NOMO-1 treated with DMSO at 0.1 percent for 48 hours (cell line): ENCODE measurements around the gene NUAK2.

ENCODE experiments used
- DNase-seq: peaks from one replicate; lab custom pipeline; 2025; ENCODE audit not compliant: unreplicated experiment; lab: John Stamatoyannopoulos, UW

NUAK2 gene

DNA sequence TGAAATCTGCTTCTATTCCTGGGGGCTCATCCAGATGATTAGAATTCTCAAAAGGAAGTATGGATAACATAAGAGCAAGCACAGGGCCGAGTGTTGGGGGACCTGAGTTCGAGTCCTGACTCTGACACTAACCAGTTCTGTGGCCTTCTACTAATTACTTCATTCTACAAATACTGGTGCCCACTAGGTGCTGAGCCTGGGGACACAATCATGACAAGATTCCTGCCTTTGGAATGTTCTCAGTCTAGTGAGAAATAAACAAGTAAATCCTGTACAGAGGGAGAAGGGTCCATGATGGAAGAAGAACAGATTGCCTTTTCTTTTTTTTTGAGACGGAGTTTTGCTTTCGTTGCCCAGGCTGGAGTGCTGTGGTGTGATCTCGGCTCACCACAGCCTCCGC lies 2.2 kb upstream of the NUAK2 start:
- no peak for DNase-seq

DNA sequence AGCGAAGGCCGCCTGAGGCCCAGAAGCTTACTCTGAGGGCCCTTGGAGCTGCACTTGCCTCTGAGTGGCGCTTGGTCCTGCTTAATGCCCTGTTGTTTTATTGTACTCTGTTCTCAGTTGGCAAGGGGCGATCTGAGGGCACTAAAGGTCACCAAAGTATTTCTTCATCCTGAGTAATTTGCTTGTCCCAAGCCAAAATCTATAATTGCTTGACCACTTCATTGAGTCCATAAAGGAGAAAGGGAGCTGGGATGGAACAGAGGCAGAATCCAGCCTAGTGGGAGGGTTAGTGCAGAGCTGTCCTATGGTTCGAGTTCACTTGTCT lies 376 bp upstream of the NUAK2 start:
- no peak for DNase-seq

DNA sequence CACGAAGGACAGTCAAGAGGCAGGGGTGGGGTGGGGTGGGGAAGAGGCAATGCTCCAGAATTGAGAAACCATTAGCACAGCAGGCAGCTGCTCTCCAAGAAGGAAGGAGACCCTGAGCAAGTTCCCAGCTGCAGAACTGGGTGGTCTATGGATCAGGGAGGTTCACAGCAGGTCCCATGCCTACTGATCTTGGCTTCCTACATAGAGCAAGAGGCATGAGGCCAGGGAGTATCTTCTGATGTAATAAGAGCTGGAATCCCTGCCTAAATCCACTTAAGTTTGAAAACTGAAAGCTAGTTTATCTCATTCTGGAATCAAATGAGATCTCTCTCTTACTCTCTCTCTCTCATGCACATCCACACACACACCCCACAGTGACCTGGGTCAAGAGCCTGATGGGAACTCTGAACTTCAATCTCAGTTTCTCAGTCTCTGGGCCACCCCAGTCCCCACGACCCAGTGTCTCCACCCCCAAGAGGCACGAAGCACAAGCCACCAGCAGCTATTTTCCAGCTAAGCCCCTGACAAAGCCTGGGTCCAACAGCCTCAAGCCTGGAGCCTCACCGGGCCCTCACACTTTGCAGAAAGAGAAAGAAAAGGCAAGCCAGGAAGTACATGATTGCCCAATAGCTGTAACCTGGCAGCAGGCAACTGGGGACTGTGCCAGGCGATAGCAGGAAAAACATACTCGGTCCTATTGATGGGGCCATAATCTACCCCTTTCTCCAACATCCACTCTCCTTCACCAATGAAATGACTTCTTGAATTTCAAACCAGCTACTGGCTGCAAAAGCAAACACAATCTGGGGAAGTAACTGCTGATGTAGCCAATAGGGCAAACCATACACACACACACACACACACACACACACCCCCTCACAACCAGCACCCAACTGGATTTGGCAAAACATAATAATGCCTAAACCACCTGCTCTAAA lies 2.2 kb downstream of the NUAK2 start:
- DNase-seq: peak; percentile 68

DNA sequence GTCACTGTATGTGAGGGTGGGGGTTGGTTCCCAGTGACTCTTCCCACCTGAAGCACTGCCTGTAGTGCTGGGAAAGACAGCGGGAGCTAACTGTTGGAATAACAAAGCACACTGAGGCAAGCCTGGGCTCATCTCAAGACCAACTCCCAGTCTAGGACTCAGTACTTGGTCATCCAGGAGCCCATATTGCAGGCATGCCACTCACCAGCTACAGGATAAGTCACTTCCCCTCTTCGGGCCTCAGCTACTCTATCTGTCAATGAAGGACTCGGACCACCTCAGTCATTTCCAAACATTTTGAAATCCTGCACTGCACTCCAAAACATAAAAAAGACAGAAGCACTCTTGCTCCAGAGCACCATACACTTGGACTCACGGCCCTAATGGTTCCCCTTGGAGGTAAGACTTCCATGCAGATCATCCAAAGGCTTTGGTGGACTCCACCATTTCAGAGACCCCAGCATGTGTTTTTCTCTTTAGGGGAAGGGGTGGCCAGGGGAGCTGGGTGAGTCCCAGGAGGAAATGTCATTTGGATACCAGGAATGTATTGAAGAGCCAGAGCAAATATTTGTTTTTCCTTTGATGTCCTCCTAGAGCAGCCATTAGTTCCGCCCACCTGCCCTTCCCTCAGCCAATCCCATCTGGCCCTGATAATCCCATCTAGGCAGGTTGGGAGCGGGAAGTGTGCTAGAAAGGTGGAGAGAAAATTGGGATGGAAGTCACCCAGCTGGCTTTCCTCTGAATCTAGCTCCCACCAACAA lies 3.1 kb downstream of the NUAK2 start:
- DNase-seq: no peak

DNA sequence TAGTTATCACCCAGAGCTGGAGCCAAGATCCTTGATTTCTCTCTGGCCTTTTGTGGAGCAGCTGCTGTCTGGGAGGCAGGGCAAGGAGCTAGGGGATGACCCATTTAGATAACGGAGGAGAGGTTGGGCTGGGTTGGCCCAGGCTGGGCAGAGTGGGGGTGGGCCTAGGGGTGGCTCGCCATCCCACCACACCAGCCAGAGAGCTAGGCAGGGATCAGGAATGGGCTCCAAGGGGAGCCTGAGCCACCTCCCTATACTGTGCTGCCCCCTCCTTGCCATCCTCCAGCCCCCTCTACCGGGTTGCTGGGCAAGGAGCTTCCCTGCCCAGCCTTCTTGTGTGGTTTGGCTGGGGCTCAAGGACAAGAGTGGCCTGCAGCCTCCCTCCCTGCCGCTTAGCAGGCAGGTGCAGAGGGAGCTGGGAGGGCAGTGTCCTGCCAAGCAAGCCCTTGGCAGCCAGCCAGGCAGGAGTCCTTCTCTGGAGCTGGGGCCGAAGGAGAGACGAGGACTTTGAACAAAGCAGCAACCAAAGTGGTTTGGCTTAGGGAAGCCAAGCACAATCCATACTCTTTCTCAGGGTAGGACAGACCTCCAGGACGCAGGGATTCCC lies 4.1 kb downstream of the NUAK2 start:
- DNase-seq: no peak

DNA sequence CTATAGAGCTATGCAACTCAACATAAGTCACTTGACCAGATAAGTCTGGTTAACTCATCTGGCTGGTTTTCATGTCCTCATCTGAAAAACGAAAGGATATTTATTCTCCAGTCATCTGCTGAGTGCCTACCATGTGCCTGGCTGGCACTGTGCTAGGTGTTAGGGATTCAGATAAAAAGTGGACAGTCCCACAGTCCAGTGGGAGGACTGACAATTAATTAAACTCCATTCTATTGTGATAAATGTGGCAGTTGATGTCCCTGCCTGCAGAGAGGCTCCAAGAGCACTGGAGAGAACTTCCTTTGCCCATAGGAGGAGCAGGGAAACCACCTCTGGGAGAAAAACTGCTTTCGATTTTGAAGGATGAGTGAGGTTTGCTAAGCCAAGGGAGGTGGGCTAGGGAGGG lies 5.4 kb downstream of the NUAK2 start:
- no peak for DNase-seq

DNA sequence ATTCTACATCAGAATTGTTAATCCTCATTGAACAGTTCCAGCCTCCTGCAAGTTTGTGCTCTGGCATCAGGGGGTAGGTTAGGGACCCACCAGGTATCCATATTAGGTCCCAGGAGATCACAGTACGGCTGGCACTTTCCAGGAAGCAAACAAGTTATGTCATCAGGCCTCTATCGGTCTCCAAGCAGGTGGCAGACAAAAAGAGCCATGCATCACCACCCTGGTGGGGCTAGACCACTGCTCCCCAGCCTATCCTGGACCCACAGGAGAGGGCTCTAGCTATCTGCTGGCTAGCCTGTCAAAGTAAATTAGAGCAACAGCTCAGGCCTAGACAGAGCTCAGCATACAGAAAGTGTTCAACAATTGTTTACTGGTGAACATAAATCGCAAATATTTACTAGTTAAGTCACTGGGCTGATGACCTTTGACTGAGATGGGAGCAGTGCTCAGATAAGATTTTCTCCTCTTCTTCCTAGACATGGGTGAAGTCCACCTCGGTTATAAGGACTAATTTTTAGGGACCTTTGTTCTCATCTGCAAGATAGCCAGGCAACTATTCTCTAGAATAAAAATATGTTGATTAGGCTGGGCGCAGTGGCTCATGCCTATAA lies 6.4 kb downstream of the NUAK2 start:
- no peak for DNase-seq

DNA sequence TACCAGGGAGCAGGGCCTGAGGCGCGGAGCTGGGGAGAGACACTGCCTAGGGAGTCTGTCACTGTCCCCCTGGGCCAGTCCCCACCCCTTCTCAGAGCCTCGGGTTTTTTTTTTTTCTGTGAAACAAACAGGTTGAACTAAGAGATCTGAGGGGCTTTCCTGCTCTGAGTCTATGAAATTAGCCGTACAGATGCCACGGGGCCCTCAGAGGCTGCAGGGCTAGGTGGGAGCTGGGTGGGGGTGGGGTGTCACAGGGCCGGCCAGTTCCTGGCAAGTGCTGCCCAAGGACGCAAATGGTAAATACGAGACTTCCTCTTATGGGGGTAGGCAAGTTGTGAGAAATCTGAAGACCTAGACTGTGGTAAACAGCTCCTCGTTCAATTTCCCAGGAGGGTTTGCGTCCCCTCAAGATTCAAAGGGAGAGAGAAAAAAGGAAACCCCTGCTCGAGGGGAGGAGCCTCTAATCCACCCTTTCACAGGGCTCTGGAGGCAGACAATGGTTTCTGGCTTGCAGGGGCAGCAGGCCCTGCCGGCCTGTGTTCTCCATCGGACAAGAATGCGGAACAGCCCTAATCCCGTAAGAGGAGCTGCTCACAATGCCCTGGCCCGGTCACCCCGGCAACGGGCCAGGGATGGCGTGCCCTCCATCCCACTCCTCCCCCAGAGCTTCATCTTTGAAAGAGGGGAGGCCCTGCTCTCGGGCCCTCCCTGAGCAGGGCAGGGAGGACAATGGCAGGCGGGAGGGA lies 7.8 kb downstream of the NUAK2 start:
- peak; percentile 36 for DNase-seq

DNA sequence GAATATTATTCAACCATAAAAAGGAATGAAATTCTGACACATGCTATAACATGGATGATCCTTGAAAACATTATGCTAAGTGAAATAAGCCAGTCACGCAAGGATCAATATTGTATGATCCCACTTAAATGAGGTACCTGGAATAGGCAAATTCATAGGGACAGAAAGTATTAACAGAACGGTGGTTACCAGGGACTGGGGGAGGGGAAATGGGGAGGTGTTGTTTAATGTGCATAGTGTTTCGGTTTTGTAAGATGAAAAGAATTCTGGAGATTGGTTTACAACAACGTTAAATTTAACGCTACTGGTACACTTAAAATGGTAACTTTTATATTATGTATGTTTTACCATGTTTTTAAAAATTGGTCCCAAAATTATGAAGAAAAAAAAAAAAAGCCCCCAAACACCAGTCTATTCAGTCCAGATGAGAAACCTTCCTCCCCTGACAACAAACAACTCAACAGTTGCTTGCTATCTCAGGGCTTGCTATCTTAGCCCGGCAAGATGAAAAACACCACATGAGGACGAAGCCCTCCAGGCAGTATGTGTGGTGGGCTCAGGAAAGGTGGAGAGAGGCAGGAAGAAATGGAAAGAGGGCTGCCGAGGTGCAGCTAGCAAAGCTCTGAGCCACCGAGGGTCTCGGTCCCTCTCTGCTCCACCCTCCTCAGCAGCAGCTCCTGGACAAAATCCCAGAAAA lies 8.5 kb downstream of the NUAK2 start:
- DNase-seq: no peak

DNA sequence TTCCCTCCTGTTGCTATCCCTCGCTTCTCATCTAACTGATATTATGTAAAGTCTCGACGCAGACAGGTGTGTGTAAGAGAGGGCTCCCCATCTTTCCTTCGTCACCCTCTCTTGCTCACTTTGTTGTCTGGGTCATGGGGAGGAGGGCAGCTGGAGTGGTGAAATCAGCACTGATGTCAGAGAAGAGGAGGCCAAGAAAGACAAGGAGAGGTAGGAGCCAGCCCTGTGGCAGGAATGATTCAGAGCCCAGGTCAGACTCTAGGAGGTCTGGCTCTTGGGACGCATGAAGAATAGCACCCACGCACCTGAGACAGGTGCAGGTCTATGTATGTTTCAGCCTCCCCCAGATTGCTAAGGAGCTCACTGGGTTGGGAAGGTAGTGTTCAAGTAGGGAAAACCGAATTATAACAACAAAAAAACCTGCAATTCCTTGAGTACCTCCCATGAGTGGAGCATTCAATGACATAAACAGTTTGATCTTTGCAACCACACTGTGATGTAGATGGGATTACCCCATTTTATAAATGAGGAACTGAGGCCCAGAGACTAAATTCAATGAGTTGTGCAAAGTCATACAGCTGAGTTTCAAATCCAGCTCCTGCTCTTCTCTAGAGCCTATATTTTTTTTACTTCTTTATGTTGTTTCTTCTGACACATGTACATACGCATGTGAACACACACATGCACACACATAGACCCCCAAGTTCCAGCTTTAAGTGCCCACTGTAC lies 10.4 kb downstream of the NUAK2 start:
- peak; percentile 73 for DNase-seq

DNA sequence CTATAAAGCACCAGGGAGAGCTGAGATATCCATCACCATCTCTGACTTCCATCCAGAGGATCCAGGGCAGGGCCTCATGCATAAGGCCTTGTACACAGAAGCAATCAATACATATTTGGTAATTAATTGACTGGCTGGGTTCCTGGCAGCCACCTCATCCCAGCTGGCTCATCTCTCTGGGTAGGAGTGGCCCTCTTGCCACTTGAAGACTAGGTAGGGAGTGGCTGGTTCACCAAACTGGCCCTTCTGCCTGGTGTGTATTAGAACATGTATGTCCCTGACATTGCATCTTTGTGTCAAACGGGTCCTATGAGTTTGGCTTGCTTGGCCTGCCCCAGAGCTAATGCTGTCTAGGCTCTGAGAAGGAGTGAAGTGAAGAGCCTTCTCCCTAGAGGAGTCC lies 11.8 kb downstream of the NUAK2 start:
- no peak for DNase-seq

DNA sequence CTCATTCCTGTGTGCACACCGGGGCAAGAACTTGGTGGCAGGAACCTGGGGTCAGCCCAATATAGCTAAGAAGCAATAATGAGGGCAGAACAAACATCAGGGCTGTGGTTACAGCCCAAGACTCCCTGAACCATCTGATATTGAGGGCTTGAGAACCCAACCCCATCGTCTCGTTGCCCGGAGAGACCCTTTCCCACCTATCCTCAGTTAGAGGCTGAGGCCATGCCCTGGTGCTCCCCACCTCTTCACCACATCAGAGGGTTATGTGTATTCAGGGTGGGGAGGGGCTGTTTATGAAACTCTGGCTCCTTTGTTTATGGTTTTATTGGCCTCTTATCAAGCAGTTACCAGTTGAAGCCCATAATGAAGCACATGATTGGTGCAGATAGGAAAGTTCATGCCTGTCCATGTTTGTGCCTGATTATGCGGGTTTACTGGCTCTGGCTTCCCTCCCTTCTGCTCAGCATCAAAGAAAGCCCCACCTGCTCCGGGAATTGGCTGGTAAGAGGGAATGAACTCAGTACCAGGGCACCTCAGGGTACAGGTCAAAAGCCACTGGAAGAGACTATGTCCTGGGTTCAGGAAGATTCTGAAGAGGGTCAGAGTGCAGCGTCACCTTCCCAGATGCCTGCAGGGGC lies 14.5 kb downstream of the NUAK2 start:
- no peak for DNase-seq

DNA sequence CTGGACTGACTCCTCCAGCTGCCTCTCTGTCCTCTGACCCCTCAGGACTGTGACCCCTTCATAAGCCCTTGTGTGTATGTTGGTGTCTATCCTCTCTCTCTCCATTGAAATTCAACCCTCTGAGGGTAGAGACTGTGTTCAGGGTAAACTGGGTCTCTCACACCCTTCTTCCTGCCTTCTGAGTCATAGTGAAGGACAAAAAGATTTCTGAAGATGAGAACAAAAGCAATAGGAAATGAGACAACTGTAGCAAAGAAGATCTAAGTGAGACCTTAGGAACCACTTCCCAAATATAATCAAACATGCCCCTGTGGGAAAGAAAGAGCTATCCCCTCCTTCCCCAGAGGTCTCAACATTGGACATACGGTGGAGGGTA lies 16.9 kb downstream of the NUAK2 start:
- DNase-seq: no peak

DNA sequence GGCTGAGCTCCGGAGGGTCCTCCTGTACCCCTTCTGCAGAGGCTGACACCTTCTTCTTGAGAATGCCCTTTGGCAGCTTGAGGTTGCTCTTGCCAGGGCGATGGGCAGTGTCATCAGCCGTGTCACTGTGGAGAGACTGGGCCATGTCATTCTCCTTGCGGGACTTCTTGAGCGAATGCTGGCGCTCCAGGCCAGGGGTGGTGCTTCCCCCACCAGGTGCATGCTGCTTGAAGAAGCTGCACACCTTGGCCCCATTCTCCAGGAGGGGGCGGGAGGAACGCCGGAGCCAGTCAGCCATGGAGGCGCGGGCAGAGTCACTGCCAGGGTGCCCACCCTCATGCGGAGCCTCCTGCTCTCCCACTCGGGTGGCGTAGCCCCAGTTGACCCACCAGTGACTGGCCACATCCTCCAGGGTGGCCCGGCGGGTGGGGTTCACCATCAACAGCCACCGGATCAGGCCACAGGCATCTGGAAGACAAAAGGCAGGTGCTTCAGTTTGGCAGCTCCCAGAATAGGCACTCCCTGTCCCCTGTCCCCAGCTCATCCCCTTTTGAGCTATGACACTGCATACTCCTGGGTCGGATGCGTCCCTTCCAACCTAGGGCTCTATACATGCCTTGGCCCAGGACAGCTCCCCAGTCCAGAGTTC lies 17.4 kb downstream of the NUAK2 start:
- no peak for DNase-seq

DNA sequence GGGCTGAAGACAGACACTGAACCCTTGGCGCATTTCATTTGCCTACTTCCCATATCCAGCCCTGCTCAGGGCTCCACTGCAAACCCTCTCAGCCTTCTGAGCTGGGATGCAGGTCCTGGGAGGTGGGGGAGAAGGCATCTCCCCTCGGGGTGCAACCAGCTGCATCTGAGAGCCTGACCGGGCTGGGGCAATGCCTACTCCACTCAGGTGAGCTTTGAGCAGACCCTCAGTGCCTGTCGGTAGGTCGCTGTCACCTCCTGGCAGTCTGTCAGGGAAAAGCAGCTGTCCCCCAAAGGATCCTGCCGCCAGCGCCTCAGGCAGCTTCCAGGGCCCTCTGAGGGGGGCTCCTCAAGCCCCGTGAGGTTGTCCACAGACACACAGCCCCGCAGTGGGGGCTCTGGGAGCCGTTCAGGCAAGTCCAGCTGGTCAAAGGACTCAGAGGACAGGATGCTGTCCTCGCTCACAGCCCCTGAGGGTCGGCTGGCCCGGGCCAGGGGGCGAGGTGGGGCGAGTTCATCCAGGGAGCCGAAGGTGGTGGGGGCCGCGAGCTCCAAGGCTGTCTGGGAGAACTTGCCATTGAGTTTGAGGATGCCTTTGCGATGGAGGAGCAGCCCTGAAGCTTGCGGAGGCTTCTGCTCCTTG lies 18.2 kb downstream of the NUAK2 start:
- no peak for DNase-seq

DNA sequence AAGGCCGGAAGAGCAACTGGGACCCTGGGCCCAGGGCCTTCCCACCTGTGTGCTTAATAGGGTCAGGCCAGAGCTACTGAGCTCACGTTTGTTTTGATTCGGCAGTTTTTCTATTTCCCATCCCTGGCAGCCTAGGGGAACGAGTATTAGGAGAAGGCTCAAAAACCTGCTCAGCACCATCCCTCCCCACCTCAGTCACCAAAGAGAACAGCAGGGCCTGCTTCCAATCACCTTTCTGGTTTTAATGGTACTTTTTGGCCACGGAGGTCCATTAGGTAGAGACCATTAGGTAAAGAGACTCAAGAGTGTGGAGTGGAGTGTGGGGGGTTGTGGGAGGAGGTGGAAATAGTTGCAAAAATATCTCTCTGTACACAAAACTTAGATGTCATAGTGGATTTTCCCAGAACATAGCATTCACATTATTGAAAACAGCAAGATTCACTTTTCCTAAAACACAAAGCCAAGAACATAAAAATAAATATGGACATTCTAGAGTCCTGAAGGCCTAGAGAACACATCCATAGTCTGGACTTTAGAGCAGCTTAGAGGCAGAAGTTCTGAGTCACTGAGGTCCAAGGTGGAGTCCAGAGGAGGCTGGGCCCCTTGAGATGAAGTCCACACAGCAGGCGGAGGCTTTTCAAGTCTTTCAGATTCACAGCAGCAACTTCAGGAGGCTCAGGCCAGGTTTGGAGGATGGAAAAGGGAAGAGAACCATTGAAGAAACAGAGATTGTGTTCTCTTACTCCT lies 19.5 kb downstream of the NUAK2 start:
- DNase-seq: no peak

DNA sequence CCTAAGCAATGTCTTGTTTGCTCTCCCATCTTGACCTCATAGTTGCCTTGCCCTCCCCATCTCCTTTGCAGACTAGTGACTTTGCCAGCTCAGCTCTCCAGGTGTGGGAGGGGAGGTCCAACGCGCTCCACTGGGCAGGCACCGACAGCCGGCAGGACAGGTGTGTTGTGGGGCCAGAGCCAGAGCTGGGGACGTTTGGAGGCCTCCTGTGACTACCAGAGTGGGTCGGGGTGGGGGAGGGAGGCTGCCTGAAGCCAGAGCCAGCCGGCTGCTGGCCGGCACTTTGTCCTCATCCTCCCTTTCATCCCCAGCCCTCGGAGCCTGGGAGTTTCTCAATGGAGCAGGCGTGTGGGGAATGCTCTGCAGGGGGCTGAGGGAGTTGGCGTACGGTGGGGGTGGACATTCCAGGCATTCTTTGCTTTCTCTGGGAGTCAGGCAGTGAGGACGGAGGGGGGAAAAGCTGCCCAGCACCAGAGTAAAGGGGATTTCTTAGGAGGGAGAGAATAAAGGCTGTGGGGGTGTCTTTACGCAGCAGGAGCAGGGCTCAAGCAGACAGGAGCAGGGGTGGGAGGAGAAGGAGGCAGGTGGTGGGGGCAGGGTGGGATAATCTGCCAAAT lies 20.2 kb downstream of the NUAK2 start:
- DNase-seq: no peak
